Activated CD8-positive, alpha-beta memory T cell treated with anti-CD3 and anti-CD28 coated beads, Interleukin-2, amount 50 U/mL, for 1 hour (primary cell): ENCODE data around the gene TBC1D22A.

Experiments used
- DNase-seq: peaks from one replicate; pipeline ENCODE4 v3.0.0-alpha.2; 2020; ENCODE audit errors: extremely low read depth

Gene TBC1D22A

GRCh38 chr22:46934172-46934745 is 171.8 kb downstream of the TBC1D22A start:
- no peak for DNase-seq

DNA sequence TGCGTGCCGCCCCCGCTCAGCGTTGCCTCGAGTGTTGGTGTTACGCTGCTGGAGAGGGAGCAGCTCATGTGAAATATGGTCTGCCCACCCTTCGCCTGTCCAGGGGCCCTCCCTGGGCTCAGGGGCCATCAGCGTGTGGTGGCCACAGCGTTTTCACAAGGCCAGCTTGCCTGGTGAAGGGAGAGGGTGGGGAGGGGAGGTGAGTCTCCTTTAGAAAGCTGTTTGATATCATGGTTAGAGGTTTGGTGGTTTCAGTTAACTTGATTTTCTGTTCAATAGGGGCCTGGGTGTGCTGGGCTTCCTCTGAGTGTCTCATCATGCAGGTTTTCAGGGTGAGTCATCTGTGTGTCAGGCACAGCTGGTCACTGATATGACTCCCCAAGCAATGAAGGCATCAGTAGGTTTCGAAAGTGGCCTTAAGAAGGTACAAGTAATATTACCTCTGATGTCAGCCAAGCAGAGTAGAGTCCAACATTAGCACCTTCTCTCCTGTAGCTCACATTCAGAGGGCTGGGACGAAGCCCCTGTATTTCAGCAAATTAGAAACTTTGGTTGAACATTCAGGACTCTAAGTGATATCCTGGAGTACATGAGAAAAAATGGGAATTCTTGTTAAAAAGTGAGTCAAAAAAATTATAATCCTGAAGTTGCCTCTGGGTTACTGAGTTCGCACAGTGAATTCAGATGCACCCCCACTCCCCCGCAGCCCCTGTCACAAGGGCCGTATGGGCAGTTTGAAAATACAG is 172.5 kb downstream of the TBC1D22A start:
- no peak for DNase-seq

GRCh38 chr22:46935506-46936377 is 173.3 kb downstream of the TBC1D22A start:
- no peak for DNase-seq

- DNase-seq = no peak
Observed at GRCh38 chr22:46936378-46936903, 174.0 kb downstream of the TBC1D22A start.

- DNase-seq = no peak
Observed at GRCh38 chr22:46937185-46937584, 174.7 kb downstream of the TBC1D22A start.

DNA sequence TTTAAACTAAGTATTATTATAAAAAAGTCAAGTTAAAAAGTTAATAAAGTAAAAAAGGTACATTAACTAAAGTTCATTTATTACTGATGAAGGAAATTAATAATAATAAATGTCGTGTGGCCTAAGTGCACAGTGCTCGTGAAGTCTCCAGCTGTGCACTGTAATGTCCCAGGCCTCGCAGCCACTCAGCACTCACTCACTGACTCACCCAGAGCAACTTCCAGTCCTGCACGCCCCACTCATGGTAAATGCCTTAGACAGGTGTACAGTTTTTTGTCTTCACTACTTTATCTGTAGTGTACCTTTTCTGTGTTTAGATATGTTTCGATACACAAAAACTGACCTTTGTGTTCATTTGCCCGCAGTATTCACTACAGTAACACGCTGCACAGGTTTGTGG is 175.5 kb downstream of the TBC1D22A start:
- DNase-seq = no peak

- DNase-seq = no peak
Observed at GRCh38 chr22:46941968-46942798, 179.7 kb downstream of the TBC1D22A start.

DNA sequence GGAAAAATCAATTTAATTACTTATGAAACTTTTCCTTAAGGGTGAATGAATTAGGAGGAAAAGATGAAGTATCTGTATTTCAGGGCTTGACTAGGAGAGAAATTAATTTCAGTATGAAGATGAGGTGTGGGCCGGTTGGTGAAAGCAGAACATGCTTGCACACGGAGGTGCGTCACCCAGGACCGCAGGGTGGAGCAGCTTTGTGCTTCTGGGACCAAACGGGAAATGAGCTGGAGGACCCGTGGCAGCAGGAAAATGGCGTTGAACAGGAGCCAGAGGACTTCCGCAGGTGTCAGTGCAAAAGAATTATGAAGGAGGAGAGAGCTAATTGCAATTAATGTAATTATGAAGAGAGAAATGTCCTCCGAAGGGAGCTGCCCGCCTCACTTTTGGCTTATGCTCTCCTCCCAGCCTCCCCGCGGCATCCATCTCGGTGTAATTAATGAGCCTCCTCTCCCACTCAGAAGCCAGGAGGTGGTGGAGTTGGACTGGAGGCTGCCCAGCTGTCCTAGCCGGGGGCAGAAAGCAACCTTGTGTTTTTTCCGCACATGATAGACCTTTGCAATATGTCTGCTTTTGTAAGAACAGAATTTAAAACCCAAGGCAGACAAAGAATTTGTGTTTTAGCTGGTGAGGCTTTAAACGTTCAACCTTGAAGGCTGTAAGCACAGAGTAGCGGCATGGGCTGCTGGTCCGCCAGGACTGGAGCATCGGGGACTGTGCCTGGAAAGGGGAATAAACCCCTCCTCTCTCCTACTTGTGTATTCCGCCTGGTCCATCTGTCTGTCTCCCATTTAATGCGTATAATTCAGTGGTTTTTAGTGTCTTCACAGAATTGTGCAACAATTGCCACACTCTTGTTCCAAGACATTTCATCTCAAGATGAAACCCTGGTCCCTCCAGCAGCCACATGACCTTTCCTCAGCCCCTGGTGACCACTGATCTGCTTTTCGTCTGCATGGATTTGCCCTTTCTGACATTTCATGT is 180.6 kb downstream of the TBC1D22A start:
- no peak for DNase-seq

GRCh38 chr22:46945481-46945880 is 183.0 kb downstream of the TBC1D22A start:
- no peak for DNase-seq

DNA sequence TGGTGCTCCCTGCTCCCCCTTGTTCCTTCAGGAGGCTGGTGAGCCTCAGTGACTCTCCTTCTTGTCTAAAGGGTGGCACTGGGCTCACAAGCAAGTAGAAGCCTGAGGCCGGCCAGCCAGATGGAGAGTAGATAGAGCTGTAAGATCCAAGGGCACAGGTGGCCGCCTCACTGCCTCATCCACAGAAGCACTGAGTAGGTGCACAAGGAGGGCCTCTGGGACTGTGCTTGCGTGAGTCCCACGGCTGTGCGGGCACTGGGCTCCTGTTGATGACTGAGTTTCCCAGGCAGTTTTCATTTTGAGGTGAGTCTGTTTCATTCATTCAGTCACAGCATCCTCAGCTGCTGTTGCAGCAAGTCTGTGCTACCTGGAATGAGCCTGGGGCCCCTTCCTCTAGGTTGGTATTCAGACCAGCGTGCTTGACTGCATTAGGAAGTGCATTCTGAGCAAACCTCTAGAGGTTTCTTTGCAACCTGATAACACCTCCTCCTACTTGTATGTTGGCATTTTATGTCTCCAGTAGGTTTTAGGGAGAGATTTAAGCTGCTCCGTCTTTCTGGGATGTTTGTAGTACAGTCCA is 184.0 kb downstream of the TBC1D22A start:
- no peak for DNase-seq

DNA sequence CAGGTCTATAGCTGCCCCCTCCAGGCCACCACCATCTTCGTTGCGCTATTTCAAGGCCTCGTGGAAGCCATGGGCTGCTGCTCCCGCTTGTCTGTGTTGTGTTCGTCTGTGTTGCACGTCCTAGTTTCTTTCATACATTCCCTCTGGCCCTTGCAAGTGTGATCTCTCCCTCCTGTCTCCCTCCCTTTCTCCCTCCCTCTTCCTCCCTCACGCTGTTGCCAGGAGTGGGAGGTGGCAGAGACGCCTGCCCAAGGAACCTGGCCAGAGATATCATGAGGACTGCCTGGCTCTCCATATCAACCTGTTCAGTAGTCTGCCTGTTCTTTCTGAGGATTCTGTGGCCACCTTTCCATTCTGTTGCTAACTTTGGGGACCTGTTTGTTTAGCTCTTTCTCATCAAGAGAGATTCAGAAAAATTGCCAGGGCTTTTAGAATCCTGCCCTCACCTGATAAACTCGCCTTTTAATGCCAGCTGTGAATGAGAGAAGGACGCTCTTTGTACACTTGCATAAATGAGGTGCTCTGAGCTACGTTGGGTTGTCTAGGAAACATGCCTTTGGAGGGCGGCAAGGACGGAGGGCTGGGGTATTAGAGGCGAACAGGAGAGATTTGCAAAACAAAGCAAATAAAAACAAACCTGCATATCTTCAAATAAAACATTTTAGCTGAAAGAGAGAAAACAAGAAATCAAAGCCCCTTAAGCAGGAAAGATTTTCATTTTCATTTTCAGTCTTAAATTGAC is 185.2 kb downstream of the TBC1D22A start:
- DNase-seq = no peak

DNA sequence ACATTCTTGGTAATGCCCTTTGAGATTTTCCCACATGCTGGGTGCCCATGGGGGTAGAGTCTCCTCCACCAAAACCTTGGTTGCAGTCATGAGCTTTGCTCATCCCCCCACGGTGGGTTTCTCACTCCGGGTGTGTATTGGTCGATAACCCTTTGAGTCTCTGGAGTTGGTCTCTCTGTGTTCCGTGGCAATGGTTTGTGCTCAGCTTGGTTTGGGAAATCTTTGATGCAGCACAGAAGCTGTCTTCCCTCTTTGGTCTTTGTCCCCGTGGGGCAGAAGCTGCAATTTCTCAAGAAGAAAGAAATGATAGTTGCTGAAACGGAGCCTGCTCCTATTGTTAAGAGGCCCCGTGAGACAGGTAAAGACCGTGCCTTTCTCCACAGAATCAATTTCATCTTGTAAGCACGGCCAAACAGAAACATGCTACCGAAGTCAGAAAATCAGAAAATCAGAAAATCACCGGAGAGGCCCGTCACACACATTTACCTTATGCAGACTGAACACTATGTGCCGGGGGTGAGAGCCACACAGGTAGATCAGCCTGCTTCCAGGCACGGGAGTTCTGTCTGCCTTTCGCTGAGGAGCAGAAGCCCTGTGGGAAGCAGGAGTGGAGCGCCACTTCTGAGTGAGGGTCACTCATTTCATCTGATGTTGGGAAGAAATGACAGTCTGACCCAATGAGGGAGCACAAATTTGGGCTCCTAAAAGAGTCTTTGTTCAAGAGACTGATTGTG is 186.1 kb downstream of the TBC1D22A start:
- DNase-seq = no peak

DNA sequence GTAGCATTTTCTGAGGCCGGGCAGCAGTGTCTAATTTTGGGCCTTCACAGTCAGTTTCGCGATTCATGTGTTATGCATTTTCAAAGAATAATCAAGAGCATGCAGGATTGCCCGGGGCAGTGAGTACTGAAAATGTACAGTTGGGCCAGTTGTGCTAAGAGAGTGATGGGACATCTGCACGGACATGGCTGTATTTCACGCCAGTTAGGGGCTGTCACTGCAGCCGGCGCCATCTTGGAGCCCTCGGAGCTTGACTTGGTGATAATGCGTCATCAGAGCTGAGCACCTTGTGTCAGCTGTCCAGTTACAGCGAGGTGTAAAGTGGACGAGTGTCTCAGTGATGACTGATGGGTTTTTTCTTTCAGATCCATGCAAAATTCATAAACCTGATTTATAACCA is 188.9 kb downstream of the TBC1D22A start:
- no peak for DNase-seq

DNA sequence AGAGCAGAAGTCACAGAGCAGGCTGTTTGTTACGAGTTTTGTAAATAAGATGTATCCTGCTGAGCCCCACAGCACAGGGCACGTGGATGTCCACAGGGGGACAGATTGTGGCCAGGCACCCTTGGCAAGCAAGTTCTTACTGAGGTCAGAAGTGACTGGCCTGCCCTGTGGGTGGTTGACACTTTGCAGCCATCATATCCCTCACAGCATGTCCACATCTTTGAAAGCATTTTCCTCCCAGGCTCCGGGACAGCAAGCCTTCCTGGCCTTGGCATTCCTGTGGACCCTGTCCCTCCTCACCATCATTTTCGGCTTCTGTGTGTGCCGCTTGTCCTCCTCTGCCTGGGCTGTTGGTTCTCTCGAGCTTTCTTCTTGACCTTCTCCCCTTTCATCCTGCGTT is 189.5 kb downstream of the TBC1D22A start:
- no peak for DNase-seq

- no peak for DNase-seq
Observed at GRCh38 chr22:46953968-46954765, 191.7 kb downstream of the TBC1D22A start.

DNA sequence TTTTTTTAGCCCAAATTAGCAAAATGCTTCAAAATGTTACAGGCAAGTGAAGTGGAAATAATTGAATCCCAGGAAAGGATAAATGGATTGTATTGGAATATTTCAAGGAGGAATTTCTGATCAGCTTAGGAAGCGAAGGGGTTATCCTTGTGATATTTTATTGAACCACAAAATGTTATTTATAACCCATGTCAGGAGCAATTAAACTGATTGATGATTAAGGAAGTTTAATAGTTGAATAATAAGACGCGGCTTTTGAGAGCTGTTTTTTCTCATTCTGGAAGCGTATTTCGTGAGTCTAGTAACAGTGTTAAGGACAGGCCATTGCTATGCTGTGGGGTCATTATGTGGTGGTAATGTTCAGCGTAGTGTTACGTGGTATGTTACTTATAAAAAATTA is 192.3 kb downstream of the TBC1D22A start:
- no peak for DNase-seq

GRCh38 chr22:46956498-46957215 is 194.2 kb downstream of the TBC1D22A start:
- DNase-seq = no peak
